ENCODE measurements around the gene RARA.

DNA sequence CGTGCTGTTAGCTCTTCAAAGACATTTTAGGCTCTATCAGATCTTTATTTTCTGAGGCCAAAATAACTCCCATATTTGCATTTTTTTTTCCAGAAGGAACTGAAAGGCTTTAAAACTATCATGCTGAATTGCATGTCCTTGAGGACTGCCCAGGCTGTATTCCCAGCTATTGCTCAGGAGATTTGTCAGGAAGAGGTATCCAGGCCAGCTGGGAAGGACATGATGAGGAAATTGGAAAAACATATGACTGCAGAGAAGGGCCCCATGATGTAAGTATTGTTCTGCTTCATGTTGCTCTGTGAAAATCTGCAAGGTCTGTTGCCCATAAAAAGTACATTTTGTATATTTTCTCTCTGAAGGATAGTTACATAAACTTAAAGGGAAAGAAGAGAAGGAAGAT, 15.6 kb upstream of the RARA start:
- no peak for TF ChIP-seq POLR2A (IDR thresholded peaks at IDR 0.05; ENCODE audit: low read depth, low read length)
- TF ChIP-seq CHD1 (IDR thresholded peaks at IDR 0.05; ENCODE audit: low read depth, low read length) = no peak
- TF ChIP-seq, protein P1, sequence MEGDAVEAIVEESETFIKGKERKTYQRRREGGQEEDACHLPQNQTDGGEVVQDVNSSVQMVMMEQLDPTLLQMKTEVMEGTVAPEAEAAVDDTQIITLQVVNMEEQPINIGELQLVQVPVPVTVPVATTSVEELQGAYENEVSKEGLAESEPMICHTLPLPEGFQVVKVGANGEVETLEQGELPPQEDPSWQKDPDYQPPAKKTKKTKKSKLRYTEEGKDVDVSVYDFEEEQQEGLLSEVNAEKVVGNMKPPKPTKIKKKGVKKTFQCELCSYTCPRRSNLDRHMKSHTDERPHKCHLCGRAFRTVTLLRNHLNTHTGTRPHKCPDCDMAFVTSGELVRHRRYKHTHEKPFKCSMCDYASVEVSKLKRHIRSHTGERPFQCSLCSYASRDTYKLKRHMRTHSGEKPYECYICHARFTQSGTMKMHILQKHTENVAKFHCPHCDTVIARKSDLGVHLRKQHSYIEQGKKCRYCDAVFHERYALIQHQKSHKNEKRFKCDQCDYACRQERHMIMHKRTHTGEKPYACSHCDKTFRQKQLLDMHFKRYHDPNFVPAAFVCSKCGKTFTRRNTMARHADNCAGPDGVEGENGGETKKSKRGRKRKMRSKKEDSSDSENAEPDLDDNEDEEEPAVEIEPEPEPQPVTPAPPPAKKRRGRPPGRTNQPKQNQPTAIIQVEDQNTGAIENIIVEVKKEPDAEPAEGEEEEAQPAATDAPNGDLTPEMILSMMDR (conservative IDR thresholded peaks at IDR 0.05; ENCODE audit: low read depth, low read length) = no peak
- TF ChIP-seq, protein P2, sequence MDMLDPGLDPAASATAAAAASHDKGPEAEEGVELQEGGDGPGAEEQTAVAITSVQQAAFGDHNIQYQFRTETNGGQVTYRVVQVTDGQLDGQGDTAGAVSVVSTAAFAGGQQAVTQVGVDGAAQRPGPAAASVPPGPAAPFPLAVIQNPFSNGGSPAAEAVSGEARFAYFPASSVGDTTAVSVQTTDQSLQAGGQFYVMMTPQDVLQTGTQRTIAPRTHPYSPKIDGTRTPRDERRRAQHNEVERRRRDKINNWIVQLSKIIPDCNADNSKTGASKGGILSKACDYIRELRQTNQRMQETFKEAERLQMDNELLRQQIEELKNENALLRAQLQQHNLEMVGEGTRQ (IDR thresholded peaks at IDR 0.05; ENCODE audit: low read depth, low read length) = no peak
- TF ChIP-seq CEBPB (IDR thresholded peaks at IDR 0.05; ENCODE audit: low read depth, low read length) = no peak
- no peak for TF ChIP-seq RFX5 (IDR thresholded peaks at IDR 0.05; ENCODE audit: low read depth, low read length)
- no peak for TF ChIP-seq MAFK (IDR thresholded peaks at IDR 0.05; ENCODE audit: low read depth, low read length)
- TF ChIP-seq SMC3 (IDR thresholded peaks at IDR 0.05; ENCODE audit: low read depth, low read length) = no peak
- no peak for TF ChIP-seq RCOR1 (IDR thresholded peaks at IDR 0.05; ENCODE audit: insufficient replicate concordance, low read length)
- TF ChIP-seq MAZ (IDR thresholded peaks at IDR 0.05; ENCODE audit: borderline replicate concordance, low read depth, low read length) = no peak

Data from IMR-90 (cell line).